HG03175 (cell line): ENCODE results near the gene ZSCAN2.

Experiments used
- ATAC-seq: cut with Tn5 transposase; IDR thresholded peaks from one replicate; pipeline ENCODE4 v1.9.1; 2021; ENCODE audit warnings: mild to moderate bottlenecking, moderate library complexity; ENCODE audit not compliant: unreplicated experiment

Gene ZSCAN2

DNA sequence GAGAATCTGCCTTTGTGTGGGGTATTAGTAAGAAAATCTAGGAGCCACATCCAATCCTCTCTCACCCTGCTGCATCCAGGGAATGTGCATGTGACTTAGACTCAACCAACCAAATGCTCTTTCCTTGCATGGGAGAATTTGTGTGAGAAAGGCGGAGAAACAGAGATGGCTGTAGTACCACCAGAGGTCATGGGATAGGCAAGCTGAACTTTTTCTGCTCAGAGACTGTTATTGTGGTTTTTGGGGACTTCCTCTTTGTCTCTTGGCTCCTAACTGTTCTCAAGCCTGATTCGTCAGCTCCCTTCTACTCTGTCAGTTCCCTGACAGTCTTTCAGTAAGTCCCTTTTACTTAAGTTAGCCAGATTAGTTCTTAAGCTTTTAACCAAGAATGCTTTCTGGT lies 2.6 kb upstream of the ZSCAN2 start:
- ATAC-seq: peak; percentile 39

GRCh38 chr15:84598993-84599392 lies 1.8 kb upstream of the ZSCAN2 start:
- ATAC-seq: no peak

GRCh38 chr15:84599906-84600305 lies 903 bp upstream of the ZSCAN2 start:
- ATAC-seq: no peak

- peak; percentile 13 for ATAC-seq
Observed at GRCh38 chr15:84600331-84600686, 500 bp upstream of the ZSCAN2 start.

DNA sequence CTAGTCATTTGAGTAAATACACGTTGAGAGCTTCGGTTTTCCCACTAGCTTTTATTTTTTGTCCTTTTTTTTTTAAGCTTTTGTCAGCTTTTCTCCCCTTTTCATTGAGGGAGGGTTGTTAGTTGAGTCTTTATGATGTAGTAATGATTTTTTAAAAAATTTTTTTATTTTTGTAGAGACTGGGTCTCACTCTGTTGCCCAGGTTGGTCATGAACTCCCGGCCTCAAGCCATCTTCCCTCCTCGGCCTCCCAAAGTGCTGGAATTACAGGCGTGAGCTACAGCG lies 688 bp downstream of the ZSCAN2 start:
- ATAC-seq: no peak

DNA sequence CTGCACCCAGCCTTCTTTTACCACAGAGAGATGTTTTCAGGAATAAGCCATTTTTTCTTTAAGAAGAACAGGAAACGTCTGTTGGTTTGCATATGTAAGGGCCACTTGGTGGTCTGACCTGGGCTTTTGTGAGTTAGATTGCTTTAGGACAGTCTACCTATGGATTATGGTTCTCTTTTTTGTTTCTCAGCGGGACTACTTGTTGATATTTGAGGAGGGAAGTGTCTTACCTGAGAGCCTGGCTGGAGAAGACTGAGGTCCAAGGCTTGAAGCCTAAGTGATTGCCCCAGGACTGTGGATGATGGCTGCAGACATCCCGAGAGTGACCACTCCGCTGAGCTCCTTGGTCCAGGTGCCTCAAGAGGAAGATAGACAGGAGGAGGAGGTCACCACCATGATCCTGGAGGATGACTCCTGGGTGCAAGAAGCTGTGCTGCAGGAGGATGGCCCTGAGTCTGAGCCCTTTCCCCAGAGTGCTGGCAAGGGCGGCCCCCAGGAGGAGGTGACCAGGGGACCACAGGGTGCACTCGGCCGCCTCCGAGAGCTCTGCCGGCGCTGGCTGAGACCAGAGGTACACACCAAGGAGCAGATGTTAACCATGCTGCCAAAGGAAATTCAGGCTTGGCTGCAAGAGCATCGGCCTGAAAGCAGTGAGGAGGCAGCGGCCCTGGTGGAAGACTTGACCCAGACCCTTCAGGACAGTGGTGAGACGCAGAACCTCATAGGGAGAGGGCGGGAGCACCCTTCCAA lies 3.0 kb downstream of the ZSCAN2 start:
- ATAC-seq: no peak

- no peak for ATAC-seq
Observed at GRCh38 chr15:84604826-84605553, 4.2 kb downstream of the ZSCAN2 start.

DNA sequence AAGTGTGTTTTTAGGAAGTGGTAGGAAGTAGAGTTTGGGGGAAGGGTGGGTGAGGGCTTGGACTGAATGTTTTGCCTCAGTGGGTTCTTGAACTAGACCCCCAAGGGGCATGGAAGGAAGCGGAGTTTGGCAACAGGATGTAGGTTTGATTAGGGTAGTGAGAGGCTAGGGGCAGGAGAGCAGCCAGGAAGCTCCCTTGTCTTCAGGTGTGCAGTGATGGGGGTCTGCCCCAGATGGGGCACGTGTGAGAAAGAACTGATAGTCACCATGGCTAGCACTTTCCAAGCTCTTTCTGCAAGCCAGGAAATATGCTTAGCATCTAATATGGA lies 4.7 kb downstream of the ZSCAN2 start:
- ATAC-seq: no peak

DNA sequence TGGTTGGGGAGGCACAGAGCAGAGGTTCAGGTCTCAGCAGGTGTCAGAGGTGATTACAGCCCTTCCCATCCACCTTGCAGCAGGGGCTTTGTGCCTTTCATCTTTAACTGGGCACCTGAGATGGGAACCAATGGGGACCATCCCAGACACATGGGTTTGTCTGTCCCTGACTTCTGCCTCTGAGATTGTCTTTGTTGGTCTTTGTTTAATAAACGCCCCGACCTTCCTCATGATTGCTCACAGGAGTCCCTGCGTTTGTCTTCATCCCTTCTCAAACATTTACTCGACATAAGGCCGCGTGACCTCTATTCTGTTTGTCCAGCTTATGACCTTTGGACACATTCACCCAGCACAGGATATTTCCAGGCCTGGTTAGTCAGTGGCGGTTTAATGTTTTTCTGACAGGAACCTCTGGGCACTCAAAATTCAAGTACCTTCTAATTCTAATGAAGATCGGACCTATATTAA lies 5.9 kb downstream of the ZSCAN2 start:
- ATAC-seq: no peak

DNA sequence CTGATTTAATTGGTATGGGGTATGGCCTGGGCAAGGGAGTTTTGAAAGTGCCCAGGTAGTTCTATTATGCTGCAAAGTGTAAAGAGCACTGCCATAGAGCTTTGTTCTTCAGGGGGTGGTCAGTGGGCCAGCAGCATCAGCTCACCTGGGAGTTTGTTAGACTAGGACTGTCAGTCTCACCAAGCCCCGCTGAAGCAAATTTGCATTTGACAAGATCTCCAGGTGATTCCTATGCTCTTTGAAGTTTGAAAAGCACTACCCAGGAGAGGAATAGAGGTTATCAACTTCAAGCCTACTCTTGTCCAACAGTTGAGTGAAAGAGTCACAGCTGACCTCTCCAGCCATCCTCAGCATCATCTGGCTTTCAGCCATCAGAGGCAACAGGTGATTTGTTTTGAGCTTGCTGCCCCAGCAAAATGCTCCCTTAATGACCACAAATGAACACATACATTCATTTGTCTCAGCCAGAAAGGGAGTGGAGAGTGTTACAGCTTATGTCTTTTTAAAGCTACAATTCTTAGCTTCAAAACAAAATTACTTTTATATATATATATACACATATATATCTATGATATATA lies 8.0 kb downstream of the ZSCAN2 start:
- no peak for ATAC-seq

DNA sequence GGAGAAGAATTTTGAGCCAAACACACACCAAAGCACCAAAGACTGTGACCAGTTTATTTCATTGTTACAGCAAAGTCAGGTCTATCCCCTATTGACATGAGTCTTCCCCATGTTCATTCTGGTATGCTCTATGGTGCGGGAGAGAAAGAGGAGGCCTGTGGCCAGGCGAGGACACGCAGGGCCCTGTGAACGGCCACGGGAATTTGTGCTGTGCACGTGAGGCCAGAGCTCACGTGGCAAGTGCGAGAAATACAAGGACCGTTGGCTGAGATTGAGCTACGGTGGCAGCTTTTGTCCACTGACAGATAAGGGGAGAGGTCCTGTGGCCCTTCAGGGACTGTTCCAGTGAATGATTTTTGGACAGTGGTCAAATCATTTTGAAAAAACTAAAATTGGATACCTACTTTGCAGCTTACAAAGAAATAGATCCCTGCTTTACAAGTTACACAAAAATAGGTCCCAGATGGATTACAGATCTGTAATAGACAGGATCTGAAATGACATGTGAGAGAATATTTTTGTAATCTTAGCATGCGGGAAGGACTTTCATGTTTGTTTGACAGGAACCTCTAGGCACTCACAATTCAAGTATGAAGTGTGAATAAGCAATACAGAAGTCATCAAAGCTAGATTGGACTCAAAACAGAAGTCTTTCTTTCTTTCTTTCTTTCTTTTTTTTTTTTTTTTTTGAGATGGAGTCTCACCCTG lies 9.2 kb downstream of the ZSCAN2 start:
- no peak for ATAC-seq

DNA sequence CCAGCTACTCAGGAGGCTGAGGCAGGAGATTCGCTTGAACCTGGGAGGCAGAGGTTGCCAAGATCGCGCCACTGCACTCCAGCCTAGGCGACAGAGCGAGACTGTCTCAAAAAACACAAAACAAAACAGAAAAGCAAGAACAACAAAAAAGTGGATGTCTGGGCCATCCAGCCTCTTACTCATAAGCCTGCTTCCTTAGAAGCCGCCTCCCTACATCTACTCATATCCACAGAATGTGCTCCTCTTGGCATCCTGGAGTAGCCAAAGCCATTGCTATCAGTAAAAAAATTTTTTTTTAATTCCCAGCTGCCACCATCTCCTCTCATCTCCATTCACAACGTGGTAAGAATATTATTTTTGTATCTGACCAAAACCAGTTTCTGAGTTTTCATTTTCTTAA lies 10.8 kb downstream of the ZSCAN2 start:
- ATAC-seq: no peak

DNA sequence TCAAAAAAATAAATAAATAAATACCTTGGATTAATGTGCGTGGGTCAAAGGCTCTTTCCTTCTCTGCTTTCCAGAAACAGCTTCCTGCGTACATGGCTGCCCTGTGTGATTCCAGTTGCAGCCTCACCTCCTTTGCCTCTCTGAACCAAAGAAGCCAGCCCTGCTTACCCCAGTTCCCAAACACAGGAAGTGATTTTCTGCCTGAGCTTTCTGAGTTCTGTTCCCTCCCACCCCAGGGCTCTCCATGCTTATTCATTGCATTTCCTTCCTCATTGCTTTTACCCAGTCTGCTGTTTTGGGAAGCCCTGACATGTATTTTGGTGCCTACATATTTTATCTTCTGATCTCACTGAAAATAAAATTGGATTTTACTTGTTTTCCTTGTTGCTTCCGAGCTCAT lies 15.4 kb downstream of the ZSCAN2 start:
- no peak for ATAC-seq

DNA sequence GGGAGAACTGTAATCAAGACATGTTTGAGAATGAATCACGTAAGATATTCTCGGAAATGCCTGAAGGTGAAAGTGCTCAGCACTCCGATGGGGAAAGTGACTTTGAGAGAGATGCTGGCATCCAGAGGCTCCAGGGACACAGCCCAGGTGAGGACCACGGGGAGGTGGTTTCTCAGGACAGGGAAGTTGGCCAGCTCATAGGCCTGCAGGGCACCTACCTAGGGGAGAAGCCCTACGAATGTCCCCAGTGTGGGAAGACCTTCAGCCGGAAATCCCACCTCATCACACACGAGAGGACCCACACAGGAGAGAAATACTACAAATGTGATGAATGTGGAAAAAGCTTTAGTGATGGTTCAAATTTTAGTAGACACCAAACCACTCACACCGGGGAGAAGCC lies 19.8 kb downstream of the ZSCAN2 start:
- ATAC-seq: no peak

DNA sequence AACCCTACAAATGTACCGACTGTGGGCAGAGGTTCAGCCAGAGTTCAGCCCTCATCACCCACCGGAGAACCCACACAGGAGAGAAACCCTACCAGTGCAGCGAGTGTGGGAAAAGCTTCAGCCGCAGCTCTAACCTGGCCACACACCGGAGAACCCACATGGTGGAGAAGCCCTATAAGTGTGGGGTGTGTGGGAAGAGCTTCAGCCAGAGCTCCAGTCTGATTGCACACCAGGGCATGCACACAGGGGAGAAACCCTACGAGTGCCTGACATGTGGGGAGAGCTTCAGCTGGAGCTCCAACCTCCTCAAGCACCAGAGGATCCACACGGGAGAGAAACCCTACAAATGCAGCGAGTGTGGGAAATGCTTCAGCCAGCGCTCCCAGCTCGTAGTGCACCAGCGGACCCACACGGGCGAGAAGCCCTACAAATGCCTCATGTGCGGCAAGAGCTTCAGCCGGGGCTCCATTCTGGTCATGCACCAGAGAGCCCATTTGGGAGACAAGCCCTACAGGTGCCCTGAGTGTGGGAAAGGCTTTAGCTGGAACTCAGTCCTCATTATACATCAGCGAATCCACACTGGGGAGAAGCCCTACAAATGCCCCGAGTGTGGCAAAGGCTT lies 20.7 kb downstream of the ZSCAN2 start:
- ATAC-seq: no peak

DNA sequence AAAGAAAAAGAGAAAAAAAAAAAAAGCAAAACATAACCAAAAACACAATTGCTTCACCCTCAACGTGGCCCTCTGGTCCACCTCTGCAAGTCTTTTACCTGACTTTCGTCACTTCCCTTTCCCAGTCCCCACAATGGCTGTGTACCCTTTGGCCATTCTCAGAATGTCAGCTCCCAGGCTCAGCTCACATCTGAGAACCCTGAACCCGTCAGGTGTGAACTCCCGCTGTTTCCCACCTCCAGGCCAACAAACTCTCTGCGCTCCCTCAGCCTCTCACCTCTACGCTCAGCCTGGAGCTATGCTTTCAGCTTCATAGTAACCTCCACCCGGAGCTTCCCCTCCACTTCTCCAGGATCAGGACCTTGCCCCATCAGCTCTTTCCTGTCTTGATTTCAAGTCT lies 23.6 kb downstream of the ZSCAN2 start:
- ATAC-seq: no peak

DNA sequence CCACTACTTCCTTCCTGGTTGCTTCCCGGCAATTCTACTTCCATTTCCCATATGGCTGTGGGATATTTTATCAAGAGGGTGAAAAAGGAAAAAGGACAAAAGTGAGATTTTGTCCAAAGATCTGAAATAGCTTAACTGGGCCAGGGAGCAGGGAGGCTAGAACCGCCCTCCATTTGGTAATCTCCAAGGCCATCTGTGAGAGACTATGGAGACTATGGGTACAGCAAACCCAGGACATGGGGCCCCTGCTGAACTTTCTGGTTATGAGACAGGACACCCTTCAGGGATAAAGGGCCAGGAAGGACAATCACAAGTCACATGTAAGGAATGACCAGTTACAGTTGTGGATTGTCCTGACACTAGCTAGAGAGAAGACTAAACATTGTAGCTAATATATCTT lies 24.3 kb downstream of the ZSCAN2 start:
- no peak for ATAC-seq

GRCh38 chr15:84629033-84629432 lies 28.2 kb downstream of the ZSCAN2 start:
- ATAC-seq: no peak

DNA sequence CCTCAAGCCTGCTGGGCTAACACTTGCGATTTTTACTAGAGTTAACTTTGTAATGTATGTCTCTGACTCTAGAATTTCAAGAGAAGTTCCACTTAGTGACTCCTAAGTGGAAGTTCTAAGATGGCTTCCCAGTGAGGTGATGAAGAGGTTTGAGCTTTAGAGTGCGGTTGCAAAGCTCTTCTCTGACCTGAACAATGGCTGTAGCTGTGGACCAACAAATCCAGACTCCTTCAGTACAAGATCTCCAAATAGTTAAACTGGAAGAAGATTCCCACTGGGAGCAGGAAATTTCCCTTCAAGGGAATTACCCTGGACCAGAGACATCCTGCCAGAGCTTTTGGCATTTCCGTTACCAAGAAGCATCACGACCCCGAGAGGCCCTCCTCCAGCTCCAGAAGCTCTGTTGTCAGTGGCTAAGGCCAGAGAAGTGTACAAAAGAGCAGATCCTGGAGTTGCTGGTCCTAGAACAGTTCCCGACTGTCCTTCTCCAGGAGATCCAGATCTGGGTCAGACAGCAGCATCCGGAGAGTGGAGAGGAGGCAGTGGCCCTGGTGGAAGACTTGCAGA lies 31.0 kb downstream of the ZSCAN2 start:
- no peak for ATAC-seq

DNA sequence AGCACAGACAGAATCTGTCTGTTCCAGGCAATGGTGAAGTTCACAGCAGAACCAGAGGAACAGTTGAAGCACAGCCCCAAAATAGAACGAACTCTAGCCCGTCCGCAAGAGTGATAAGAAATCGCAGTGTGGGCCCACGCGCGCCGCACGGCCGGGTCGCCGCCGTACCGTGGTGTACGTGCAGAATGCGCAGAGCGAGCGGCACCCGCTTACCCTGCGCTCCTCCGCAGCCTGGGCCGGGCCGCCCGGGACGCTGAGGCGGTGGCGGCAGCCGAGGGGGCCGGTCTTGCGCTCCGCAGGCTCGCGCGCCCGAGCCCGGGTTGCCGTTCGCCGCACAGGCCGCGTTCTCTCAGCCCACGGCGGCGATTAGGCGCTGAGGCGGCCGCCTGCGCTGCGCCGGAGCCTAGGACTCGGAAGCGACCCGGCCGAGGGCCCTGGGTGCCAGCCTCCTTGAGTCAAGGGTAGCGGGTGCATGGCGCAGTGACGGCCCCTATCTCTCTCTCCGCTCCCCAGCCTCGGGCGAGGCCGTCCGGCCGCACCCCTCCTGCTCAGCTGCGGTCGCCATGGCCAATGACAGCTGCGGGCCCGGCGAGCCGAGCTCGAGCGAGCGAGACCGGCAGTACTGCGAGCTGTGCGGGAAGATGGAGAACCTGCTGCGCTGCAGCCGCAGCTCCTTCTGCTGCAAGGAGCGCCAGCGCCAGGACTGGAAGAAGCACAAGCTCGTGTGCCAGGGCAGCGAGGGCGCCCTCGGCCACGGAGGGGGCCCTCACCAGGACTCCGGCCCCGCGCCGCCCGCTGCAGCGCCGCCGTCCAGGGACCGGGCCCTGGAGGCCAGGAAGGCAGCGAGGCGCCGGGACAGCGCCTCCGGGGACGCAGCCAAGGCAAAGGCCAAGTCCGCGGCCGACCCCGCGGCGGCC lies 32.8 kb downstream of the ZSCAN2 start:
- ATAC-seq: peak; percentile 48
